H1 (cell line): ENCODE data around the gene MMS22L. TPM values are rescaled to one million over a fixed set of nuclear protein-coding genes. Genes with fewer than 3 reads are reported as not detected.

Experiments used
- CTCF ChIA-PET: fragments of 300-600 bp; sonication (Branson Sonifier 250); formaldehyde crosslinking; loops from one replicate; lab custom pipeline; 2021; ENCODE audit not compliant: partially characterized antibody; lab: Charles Lee
- POLR2A ChIA-PET: fragments of 300-600 bp; sonication (Branson Sonifier 250); formaldehyde crosslinking; loops from one replicate; lab custom pipeline; 2021; ENCODE audit warnings: inconsistent platforms; ENCODE audit not compliant: partially characterized antibody; lab: Charles Lee
- DNase-seq, 2 experiments: peaks; one replicate each; pipeline versions ENCODE4 v3.0.0 to v3.0.0-alpha.2; 2010 to 2022; ENCODE audit warnings: low spot score in 2 of 2, low read depth in 1 of 2, mixed read lengths in 1 of 2
- FAIRE-seq: peaks from 2 replicates; lab custom pipeline; 2011; peaks lifted over from hg19 to GRCh38; lab: Jason Lieb, UNC
- H2AFZ ChIP-seq: 2 replicates; pipeline ENCODE4 v1.8.1; 2012; ENCODE audit warnings: low read length, inconsistent platforms
- H2AK5ac ChIP-seq: 2 replicates; pipeline ENCODE4 v1.6.1; 2013; ENCODE audit warnings: low read depth, low read length
- H2BK120ac ChIP-seq: replicated peaks from 2 replicates; pipeline ENCODE3; 2013; ENCODE audit warnings: low read depth, low read length, inconsistent platforms
- H2BK12ac ChIP-seq: 2 replicates; pipeline ENCODE4 v1.6.1; 2013; ENCODE audit warnings: low read depth, low read length
- H2BK15ac ChIP-seq: 2 replicates; pipeline ENCODE4 v1.6.1; 2013; ENCODE audit warnings: low read length
- H2BK20ac ChIP-seq: 2 replicates; pipeline ENCODE4 v1.6.1; 2013; ENCODE audit warnings: low read length
- H2BK5ac ChIP-seq: 2 replicates; pipeline ENCODE4 v1.6.1; 2013; ENCODE audit warnings: low read depth, low read length
- H3K14ac ChIP-seq: 2 replicates; pipeline ENCODE4 v1.6.1; 2013; ENCODE audit warnings: inconsistent platforms; ENCODE audit not compliant: insufficient read length
- H3K18ac ChIP-seq: 2 replicates; pipeline ENCODE4 v1.6.1; 2013; ENCODE audit warnings: low read length; ENCODE audit errors: extremely low read depth
- H3K23ac ChIP-seq: 2 replicates; pipeline ENCODE4 v1.6.1; 2013; ENCODE audit warnings: inconsistent platforms; ENCODE audit not compliant: insufficient read length
- H3K23me2 ChIP-seq: 2 replicates; pipeline ENCODE4 v1.6.1; 2013; ENCODE audit warnings: low read depth, low read length
- H3K27ac ChIP-seq: 2 replicates; pipeline ENCODE4 v1.6.1; 2011; ENCODE audit warnings: low read depth, low read length, inconsistent platforms
- H3K27me3 ChIP-seq, 4 experiments: replicated peaks in 1 of 4; 1 replicate in 1 of 4; 2 replicates in 3 of 4; pipeline versions ENCODE4 v1.6.1 to v1.8.1; 2011 to 2013; ENCODE audit warnings: low read length in 3 of 4, mild to moderate bottlenecking in 3 of 4, inconsistent platforms in 2 of 4, mixed read lengths in 2 of 4, moderate library complexity in 1 of 4; ENCODE audit not compliant: control insufficient read depth in 3 of 4, insufficient read depth in 3 of 4; ENCODE audit errors: extremely low read depth in 1 of 4
- H3K36me3 ChIP-seq, 4 experiments: 2 replicates each; pipeline versions ENCODE4 v1.6.1 to v1.8.1; 2011 to 2013; ENCODE audit warnings: mild to moderate bottlenecking in 4 of 4, low read length in 3 of 4, moderate library complexity in 2 of 4, control low read depth in 1 of 4, inconsistent platforms in 1 of 4; ENCODE audit not compliant: insufficient read depth in 4 of 4, control insufficient read depth in 2 of 4
- H3K4ac ChIP-seq: replicated peaks from 2 replicates; pipeline ENCODE3; 2013; ENCODE audit warnings: low read length, low read depth, mixed read lengths, inconsistent platforms; ENCODE audit not compliant: insufficient read length
- H3K4me1 ChIP-seq, 4 experiments: replicated peaks in 1 of 4; 1 replicate in 1 of 4; 2 replicates in 3 of 4; pipeline versions ENCODE4 v1.6.1 to v1.8.1; 2011 to 2013; ENCODE audit warnings: low read length in 3 of 4, inconsistent platforms in 2 of 4, mixed read lengths in 1 of 4; ENCODE audit not compliant: insufficient read depth in 4 of 4, control insufficient read depth in 3 of 4
- H3K4me2 ChIP-seq, 2 experiments: 2 replicates each; pipeline versions ENCODE4 v1.6.1 to v1.8.1; 2011 to 2013; ENCODE audit warnings: low read depth in 2 of 2, low read length in 2 of 2, control low read depth in 1 of 2, inconsistent platforms in 1 of 2, mild to moderate bottlenecking in 1 of 2; ENCODE audit not compliant: insufficient read depth in 1 of 2
- H3K4me3 ChIP-seq, 4 experiments: fragments of 200-600, 300-600 bp in 1 of 4; sonication (generic), shearing (Covaris generic), sonication (Bioruptor Twin) in 1 of 4; 2 replicates each; pipeline versions ENCODE4 v1.5.1 to v1.8.1; 2011 to 2016; ENCODE audit warnings: low read length in 4 of 4, low read depth in 3 of 4, control low read depth in 2 of 4, inconsistent platforms in 2 of 4, mild to moderate bottlenecking in 2 of 4, mixed read lengths in 1 of 4, moderate library complexity in 1 of 4; ENCODE audit not compliant: insufficient read depth in 2 of 4; ENCODE audit errors: extremely low read depth in 1 of 4
- H3K56ac ChIP-seq: replicated peaks from 2 replicates; pipeline ENCODE3; 2013; ENCODE audit warnings: low read depth, mild to moderate bottlenecking, mixed read lengths, low read length, inconsistent platforms; ENCODE audit not compliant: insufficient read length
- H3K79me1 ChIP-seq: 2 replicates; pipeline ENCODE4 v1.6.1; 2013; ENCODE audit warnings: low read depth, low read length, control low read depth
- H3K79me2 ChIP-seq, 2 experiments: 2 replicates each; pipeline versions ENCODE4 v1.6.1 to v1.8.1; 2012 to 2013; ENCODE audit warnings: low read length in 2 of 2, mild to moderate bottlenecking in 2 of 2, inconsistent platforms in 1 of 2; ENCODE audit not compliant: insufficient read depth in 2 of 2, control insufficient read depth in 1 of 2
- H3K9ac ChIP-seq, 4 experiments: replicated peaks in 1 of 4; 1 replicate in 1 of 4; 2 replicates in 3 of 4; pipeline versions ENCODE4 v1.6.1 to v1.8.1; 2011 to 2013; ENCODE audit warnings: low read depth in 3 of 4, low read length in 3 of 4, control low read depth in 2 of 4, mild to moderate bottlenecking in 2 of 4, moderate library complexity in 2 of 4, inconsistent platforms in 1 of 4; ENCODE audit errors: extremely low read depth in 1 of 4
- H3K9me3 ChIP-seq, 2 experiments: 2 replicates each; pipeline versions ENCODE4 v1.6.1 to v1.8.1; 2012 to 2013; ENCODE audit warnings: mild to moderate bottlenecking in 2 of 2, moderate library complexity in 2 of 2, control low read depth in 1 of 2, inconsistent platforms in 1 of 2, low read depth in 1 of 2, low read length in 1 of 2, mixed read lengths in 1 of 2; ENCODE audit not compliant: insufficient read depth in 2 of 2
- H4K20me1 ChIP-seq, 2 experiments: replicated peaks in 1 of 2; 2 replicates each; pipeline versions ENCODE3 to v1.8.1; 2011 to 2013; ENCODE audit warnings: inconsistent platforms in 2 of 2, low read length in 2 of 2, mild to moderate bottlenecking in 1 of 2; ENCODE audit not compliant: insufficient read depth in 2 of 2, control insufficient read depth in 1 of 2
- H4K5ac ChIP-seq: 2 replicates; pipeline ENCODE4 v1.6.1; 2013; ENCODE audit warnings: low read length, low read depth, mixed read lengths, inconsistent platforms; ENCODE audit not compliant: insufficient read length
- H4K8ac ChIP-seq: 2 replicates; pipeline ENCODE4 v1.8.0; 2013; ENCODE audit warnings: mild to moderate bottlenecking, moderate library complexity, low read length, inconsistent platforms; ENCODE audit not compliant: insufficient read depth; ENCODE audit errors: extremely low read depth
- H4K91ac ChIP-seq: replicated peaks from 2 replicates; pipeline ENCODE3; 2013; ENCODE audit warnings: low read length, mixed read lengths, inconsistent platforms; ENCODE audit not compliant: insufficient read length
- ATF3 ChIP-seq: IDR thresholded peaks from 2 replicates; pipeline ENCODE4 v1.6.1; 2011; ENCODE audit warnings: low read depth, mild to moderate bottlenecking, low read length; ENCODE audit not compliant: insufficient read depth
- BCL11A ChIP-seq, 2 experiments: IDR thresholded peaks; one replicate each; pipeline ENCODE4 v1.6.1; 2011; ENCODE audit warnings: low read depth in 2 of 2, low read length in 2 of 2, mild to moderate bottlenecking in 2 of 2
- EGR1 ChIP-seq: IDR thresholded peaks from 2 replicates; pipeline ENCODE4 v1.6.1; 2011; ENCODE audit warnings: low read depth, low read length, borderline replicate concordance
- FOSL1 ChIP-seq: IDR thresholded peaks from 2 replicates; pipeline ENCODE4 v1.6.1; 2011; ENCODE audit warnings: mild to moderate bottlenecking, low read depth, low read length, moderate library complexity; ENCODE audit not compliant: insufficient read depth
- GABPA ChIP-seq: IDR thresholded peaks from 2 replicates; pipeline ENCODE4 v1.6.1; 2011; ENCODE audit warnings: mild to moderate bottlenecking, low read length, moderate library complexity, borderline replicate concordance; ENCODE audit not compliant: insufficient read depth
- HDAC6 ChIP-seq: IDR thresholded peaks from one replicate; pipeline ENCODE4 v1.7.1; 2012; ENCODE audit warnings: low read depth, mild to moderate bottlenecking, inconsistent platforms, low read length, moderate library complexity
- KDM5A ChIP-seq: fragments of 200-600 bp; IDR thresholded peaks from 2 replicates; pipeline ENCODE4 v1.7.1; 2012; ENCODE audit warnings: mild to moderate bottlenecking, low read length, inconsistent platforms, mixed read lengths
- POLR2A ChIP-seq, 2 experiments: IDR thresholded peaks; 1 replicate in 1 of 2; 2 replicates in 1 of 2; pipeline ENCODE4 v1.6.1; 2011; ENCODE audit warnings: low read depth in 2 of 2, low read length in 2 of 2, mild to moderate bottlenecking in 2 of 2; ENCODE audit errors: control extremely low read depth in 1 of 2
- SUZ12 ChIP-seq: fragments of 200-600 bp; sonication (generic); IDR thresholded peaks from 2 replicates; pipeline ENCODE4 v1.6.1; 2012; ENCODE audit warnings: mild to moderate bottlenecking, inconsistent platforms, low read length, moderate library complexity, mixed read lengths
- WGBS, 2 experiments: shearing (Covaris generic) in 1 of 2; methylation state at CpG; one replicate each; pipeline versions ENCODE4 v1.1.6 to v1.1.7; 2013 to 2015; ENCODE audit warnings: low lambda C conversion rate in 2 of 2, mixed read lengths in 2 of 2, inconsistent platforms in 1 of 2, low coverage in 1 of 2, missing lambda C conversion rate in 1 of 2; ENCODE audit not compliant: insufficient replicate concordance in 2 of 2, insufficient coverage in 1 of 2, insufficient read length in 1 of 2; ENCODE audit errors: extremely low coverage in 1 of 2, missing lambda C conversion rate in 1 of 2; 5-methylcytosine and 5-hydroxymethylcytosine counted together
- polyA plus RNA-seq, 7 experiments: library from polyadenylated mRNA; depleted of rRNA in 3 of 7; stranded (reverse) in 5 of 7; unstranded in 2 of 7; fragments of >200 nt in 5 of 7; fragments of 200-250 nt in 2 of 7; gene quantifications; 1 replicate in 5 of 7; 2 replicates in 1 of 7; 4 replicates in 1 of 7; pipeline versions ENCODE4 v1.2.1 to v1.2.3, GENCODE V29; 2011 to 2013; ENCODE audit warnings: missing spikeins in 2 of 7, mixed read lengths in 2 of 7
- total RNA-seq: library from RNA; stranded (reverse); fragmentation: NEBNext Ultra II Directional; extraction: Animal tissue kit (Norgen Biotek cat#: 25700); gene quantifications from 2 replicates; pipeline ENCODE4 v1.2.1, GENCODE V29; 2021

Gene MMS22L
- total and polyA plus RNA-seq, 2 of the 8 experiments (the other 6 are each of a cell fraction or from before 2014, with no cell fraction given), result 11.1 to 32.6 TPM

- no peak overlapping the region for H2BK12ac ChIP-seq
- no peak overlapping the region for H2BK15ac ChIP-seq
- no peak overlapping the region for H2AK5ac ChIP-seq
- H3K23ac ChIP-seq, result no peak overlapping the region
- H3K18ac ChIP-seq, result no peak overlapping the region
- H2BK5ac ChIP-seq, result no peak overlapping the region
- H3K56ac ChIP-seq, result no peak overlapping the region
- H3K79me1 ChIP-seq, result no peaks in the 10 kb centered on the region
- no peak overlapping the region for H3K4me3 ChIP-seq
- FAIRE-seq, result no peak
- H4K91ac ChIP-seq, result no peak overlapping the region
- TF ChIP-seq KDM5A, result no peak
- TF ChIP-seq SUZ12, result no peak
- TF ChIP-seq FOSL1, result no peak
- no peak for TF ChIP-seq HDAC6
- no peak for TF ChIP-seq ATF3
- no peak for TF ChIP-seq EGR1
- TF ChIP-seq BCL11A (IDR thresholded peaks at IDR 0.05; ENCODE audit: low read depth in 2 of 2, low read length in 2 of 2), result no peak
- TF ChIP-seq GABPA, result no peak
- no peak for TF ChIP-seq POLR2A (IDR thresholded peaks at IDR 0.05; ENCODE audit: control extremely low read depth in 1 of 2, low read depth in 2 of 2, low read length in 2 of 2)
- H2BK120ac ChIP-seq, result no peak overlapping the region
- ChIA-PET POLR2A (no interaction called here), CTCF (no interaction called here)
- H3K79me2 ChIP-seq, result no peaks in the 10 kb centered on the region
- no peak overlapping the region for H2AFZ ChIP-seq
- H3K9ac ChIP-seq, result no peak overlapping the region
- H3K9me3 ChIP-seq, result no peaks in the 10 kb centered on the region
- no peak overlapping the region for H4K8ac ChIP-seq
- no peak overlapping the region for H3K4me2 ChIP-seq
- no peak for DNase-seq
- peaks cover 2 to 15% (median 9%) of the 10 kb centered on the region in 4 experiments; a peak in 4 of 8 replicates for H3K36me3 ChIP-seq
- 90% methylated on average over 2 of the region's 2 CpGs; no CpG with 5 or more reads in 1 of the 2 experiments for WGBS, 2 experiments
- no peaks in the 10 kb centered on the region for H3K27me3 ChIP-seq
- no peak overlapping the region for H3K27ac ChIP-seq
- no peak overlapping the region for H4K5ac ChIP-seq
- H2BK20ac ChIP-seq, result no peak overlapping the region
- H3K4ac ChIP-seq, result no peak overlapping the region
- H3K4me1 ChIP-seq, result no peaks in the 10 kb centered on the region
- no peaks in the 10 kb centered on the region for H4K20me1 ChIP-seq
- no peak overlapping the region for H3K14ac ChIP-seq
- H3K23me2 ChIP-seq, result no peaks in the 10 kb centered on the region
Measured at GRCh38 chr6:97240222-97240621, 42.8 kb downstream of the MMS22L start.
